ENCODE results near the gene STEAP3.

DNA sequence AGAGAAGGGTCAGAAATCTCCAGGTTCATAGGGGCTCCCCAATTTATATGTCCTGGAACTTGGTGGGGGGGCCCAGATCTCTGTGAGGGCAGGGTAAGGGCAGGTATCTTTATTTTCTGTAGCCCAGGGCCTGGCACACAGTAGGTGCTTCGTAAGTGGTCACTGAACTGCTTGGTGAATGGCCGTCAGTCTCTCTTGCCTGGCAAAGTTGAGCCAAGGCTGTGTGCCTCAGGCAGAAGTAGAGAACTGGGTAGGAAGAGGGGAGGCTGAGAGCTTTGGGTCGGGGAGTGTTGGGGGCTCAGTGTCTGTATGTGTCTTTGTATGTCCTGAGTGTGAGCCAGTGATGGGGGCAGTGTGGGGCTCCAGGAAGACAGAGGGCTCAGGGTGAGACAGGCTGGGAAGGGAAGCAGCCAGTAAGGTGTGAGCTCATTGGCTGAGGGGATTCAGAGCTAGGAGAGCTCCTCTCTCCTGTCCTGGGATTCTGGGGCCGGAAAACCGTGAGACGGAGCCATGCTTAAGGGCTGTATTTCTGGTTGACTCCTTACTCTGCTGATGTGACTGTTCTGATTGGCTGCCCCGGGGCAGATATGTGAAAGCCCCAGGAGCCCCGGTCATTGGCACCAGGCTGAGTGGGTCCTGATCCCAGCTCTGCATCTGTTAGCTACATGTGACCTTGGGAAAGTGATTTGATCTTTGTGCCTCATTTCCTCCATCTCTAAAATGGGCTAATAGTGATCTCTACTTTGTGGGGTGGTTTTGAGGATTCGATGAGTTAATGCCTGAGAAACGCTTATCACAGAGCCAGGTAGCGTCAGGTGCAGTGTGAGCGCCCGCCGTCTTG is 30.3 kb downstream of the STEAP3 start:
- no peak for TF ChIP-seq EZH2 (IDR thresholded peaks at IDR 0.05; ENCODE audit: borderline replicate concordance, insufficient read depth, low read depth, low read length, poor library complexity, severe bottlenecking)
- TF ChIP-seq, protein P1, sequence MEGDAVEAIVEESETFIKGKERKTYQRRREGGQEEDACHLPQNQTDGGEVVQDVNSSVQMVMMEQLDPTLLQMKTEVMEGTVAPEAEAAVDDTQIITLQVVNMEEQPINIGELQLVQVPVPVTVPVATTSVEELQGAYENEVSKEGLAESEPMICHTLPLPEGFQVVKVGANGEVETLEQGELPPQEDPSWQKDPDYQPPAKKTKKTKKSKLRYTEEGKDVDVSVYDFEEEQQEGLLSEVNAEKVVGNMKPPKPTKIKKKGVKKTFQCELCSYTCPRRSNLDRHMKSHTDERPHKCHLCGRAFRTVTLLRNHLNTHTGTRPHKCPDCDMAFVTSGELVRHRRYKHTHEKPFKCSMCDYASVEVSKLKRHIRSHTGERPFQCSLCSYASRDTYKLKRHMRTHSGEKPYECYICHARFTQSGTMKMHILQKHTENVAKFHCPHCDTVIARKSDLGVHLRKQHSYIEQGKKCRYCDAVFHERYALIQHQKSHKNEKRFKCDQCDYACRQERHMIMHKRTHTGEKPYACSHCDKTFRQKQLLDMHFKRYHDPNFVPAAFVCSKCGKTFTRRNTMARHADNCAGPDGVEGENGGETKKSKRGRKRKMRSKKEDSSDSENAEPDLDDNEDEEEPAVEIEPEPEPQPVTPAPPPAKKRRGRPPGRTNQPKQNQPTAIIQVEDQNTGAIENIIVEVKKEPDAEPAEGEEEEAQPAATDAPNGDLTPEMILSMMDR (IDR thresholded peaks at IDR 0.05), result no peak

Data from B cell (primary cell).